Neural progenitor cell (in vitro differentiated cells): Measurements from ENCODE around the gene TSC2. TPM values are rescaled to one million over a fixed set of nuclear protein-coding genes. Genes with fewer than 3 reads are reported as not detected.

Experiments used
- DNase-seq: peaks from one replicate; pipeline ENCODE4 v3.0.0-alpha.2; 2016; ENCODE audit warnings: low spot score
- H2AFZ ChIP-seq: fragments of 200-600 bp; sonication (generic); replicated peaks from 2 replicates; pipeline ENCODE4 v1.6.1; 2016; ENCODE audit warnings: antibody characterized with exemption
- H3F3A ChIP-seq: fragments of 200-600 bp; sonication (generic); 2 replicates; pipeline ENCODE4 v1.6.1; 2016; ENCODE audit warnings: antibody characterized with exemption, low read depth
- H3K27ac ChIP-seq: fragments of 200-600 bp; sonication (generic); 2 replicates; pipeline ENCODE4 v1.5.1; 2016; ENCODE audit warnings: mild to moderate bottlenecking
- H3K27me3 ChIP-seq: fragments of 200-600 bp; sonication (generic); 2 replicates; pipeline ENCODE4 v1.6.1; 2016; ENCODE audit warnings: mild to moderate bottlenecking, moderate library complexity
- H3K36me3 ChIP-seq: fragments of 200-600 bp; sonication (generic); 2 replicates; pipeline ENCODE4 v1.5.1; 2016
- H3K4me1 ChIP-seq: fragments of 200-600 bp; sonication (generic); 2 replicates; pipeline ENCODE4 v1.6.1; 2016; ENCODE audit warnings: mixed run types
- H3K4me2 ChIP-seq: fragments of 200-600 bp; sonication (generic); 2 replicates; pipeline ENCODE4 v1.6.1; 2016
- H3K4me3 ChIP-seq: fragments of 200-600 bp; sonication (generic); 2 replicates; pipeline ENCODE4 v1.5.1; 2016
- H3K79me2 ChIP-seq: fragments of 200-600 bp; sonication (generic); 2 replicates; pipeline ENCODE4 v1.6.1; 2016; ENCODE audit warnings: low read depth
- H3K9ac ChIP-seq: fragments of 200-600 bp; sonication (generic); 2 replicates; pipeline ENCODE4 v1.6.1; 2016
- H3K9me3 ChIP-seq: fragments of 200-600 bp; sonication (generic); 2 replicates; pipeline ENCODE4 v1.5.1; 2016; ENCODE audit warnings: low read depth
- H4K20me1 ChIP-seq: fragments of 200-600 bp; sonication (generic); 2 replicates; pipeline ENCODE4 v1.6.1; 2016; ENCODE audit warnings: low read depth
- H3K27ac Mint-ChIP-seq: 3 replicates; pipeline ENCODE4 v1.8.0; 2021; ENCODE audit warnings: mixed read lengths
- H3K27me3 Mint-ChIP-seq: 2 replicates; pipeline ENCODE4 v1.8.0; 2022; ENCODE audit warnings: low read depth, mild to moderate bottlenecking, inconsistent platforms, moderate library complexity, mixed read lengths; ENCODE audit not compliant: insufficient read depth
- H3K36me3 Mint-ChIP-seq: 3 replicates; pipeline ENCODE4 v1.8.0; 2021; ENCODE audit warnings: mixed read lengths
- H3K4me1 Mint-ChIP-seq: 3 replicates; pipeline ENCODE4 v1.8.0; 2021; ENCODE audit warnings: mixed read lengths
- H3K4me3 Mint-ChIP-seq: 3 replicates; pipeline ENCODE4 v1.8.0; 2021; ENCODE audit warnings: mild to moderate bottlenecking, moderate library complexity, mixed read lengths
- H3K9me3 Mint-ChIP-seq: 3 replicates; pipeline ENCODE4 v1.8.0; 2020; ENCODE audit warnings: mixed read lengths
- EZH2 ChIP-seq: fragments of 200-600 bp; sonication (generic); IDR thresholded peaks from 2 replicates; pipeline ENCODE4 v1.6.1; 2017; ENCODE audit warnings: antibody characterized with exemption, mild to moderate bottlenecking, moderate library complexity
- EZH2phosphoT487 ChIP-seq: fragments of 200-600 bp; sonication (generic); IDR thresholded peaks from 2 replicates; pipeline ENCODE4 v1.6.1; 2017; ENCODE audit warnings: antibody characterized with exemption
- total RNA-seq: library from RNA; depleted of rRNA; stranded (reverse); fragments of >200 nt; gene quantifications from 2 replicates; pipeline ENCODE4 v1.2.3, GENCODE V29; 2015; ENCODE audit warnings: low replicate concordance
- TF ChIP-seq, protein P1 (sequence below): fragments of 200-600 bp; sonication (generic); IDR thresholded peaks from 2 replicates; pipeline ENCODE4 v1.5.1; 2017; ENCODE audit warnings: antibody characterized with exemption, mild to moderate bottlenecking

TSC2 gene
- total RNA-seq, 1 donor from 2014 or later, result 55.1 TPM

DNA sequence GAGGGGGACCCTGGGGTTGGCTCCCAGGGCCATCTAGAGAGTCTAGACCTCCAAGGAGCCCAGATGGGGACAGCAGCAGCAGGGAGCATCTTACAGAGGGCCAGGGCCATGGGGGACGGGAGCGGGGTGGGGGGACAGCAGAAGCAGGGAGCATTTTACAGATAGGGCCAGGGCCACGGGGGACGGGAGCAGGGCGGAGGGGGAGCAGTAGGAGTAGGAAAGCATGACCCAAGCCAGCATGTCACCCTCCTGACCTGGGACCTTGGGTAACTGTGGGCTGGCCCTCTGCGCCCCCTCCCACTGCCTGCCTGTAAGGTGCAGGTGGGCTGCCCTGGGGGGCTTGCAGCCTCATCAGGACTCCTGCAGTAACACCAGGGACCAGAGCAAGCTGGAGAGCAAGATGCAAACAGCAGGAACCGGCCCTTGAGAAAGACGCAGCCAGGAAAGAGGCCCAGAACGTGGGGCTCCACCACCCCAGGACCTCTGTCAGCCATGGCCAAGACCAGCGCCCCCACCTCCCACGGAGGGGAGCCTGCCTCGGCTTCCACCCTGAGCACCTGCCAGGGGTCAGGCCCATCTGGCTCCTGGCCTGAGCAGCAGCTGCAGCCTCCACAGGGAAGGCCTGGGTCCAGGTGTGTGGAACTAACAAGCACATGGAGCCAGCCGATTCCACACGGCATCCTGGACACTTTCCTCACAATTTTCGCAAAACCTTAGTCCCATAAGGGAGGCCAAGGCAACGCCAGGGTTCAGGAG, 40.5 kb upstream of the TSC2 start:
- H2AFZ ChIP-seq, result no peak overlapping the region
- peaks cover 30% of the 10 kb centered on the region for H3F3A ChIP-seq
- H3K4me2 ChIP-seq, result peak overlapping the region; percentile 89
- DNase-seq, result no peak
- no peak overlapping the region for H3K27ac ChIP-seq
- no peak overlapping the region for H3K27ac Mint-ChIP-seq
- TF ChIP-seq EZH2 (no peak), EZH2phosphoT487 (no peak)
- TF ChIP-seq, protein P1, sequence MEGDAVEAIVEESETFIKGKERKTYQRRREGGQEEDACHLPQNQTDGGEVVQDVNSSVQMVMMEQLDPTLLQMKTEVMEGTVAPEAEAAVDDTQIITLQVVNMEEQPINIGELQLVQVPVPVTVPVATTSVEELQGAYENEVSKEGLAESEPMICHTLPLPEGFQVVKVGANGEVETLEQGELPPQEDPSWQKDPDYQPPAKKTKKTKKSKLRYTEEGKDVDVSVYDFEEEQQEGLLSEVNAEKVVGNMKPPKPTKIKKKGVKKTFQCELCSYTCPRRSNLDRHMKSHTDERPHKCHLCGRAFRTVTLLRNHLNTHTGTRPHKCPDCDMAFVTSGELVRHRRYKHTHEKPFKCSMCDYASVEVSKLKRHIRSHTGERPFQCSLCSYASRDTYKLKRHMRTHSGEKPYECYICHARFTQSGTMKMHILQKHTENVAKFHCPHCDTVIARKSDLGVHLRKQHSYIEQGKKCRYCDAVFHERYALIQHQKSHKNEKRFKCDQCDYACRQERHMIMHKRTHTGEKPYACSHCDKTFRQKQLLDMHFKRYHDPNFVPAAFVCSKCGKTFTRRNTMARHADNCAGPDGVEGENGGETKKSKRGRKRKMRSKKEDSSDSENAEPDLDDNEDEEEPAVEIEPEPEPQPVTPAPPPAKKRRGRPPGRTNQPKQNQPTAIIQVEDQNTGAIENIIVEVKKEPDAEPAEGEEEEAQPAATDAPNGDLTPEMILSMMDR, result no peak
- H3K9me3 Mint-ChIP-seq, result no peaks in the 10 kb centered on the region
- H3K79me2 ChIP-seq, result peaks cover 52% of the 10 kb centered on the region
- H3K9me3 ChIP-seq, result no peaks in the 10 kb centered on the region
- H3K4me1 Mint-ChIP-seq, result peaks cover 34% of the 10 kb centered on the region
- peaks cover 62% of the 10 kb centered on the region for H4K20me1 ChIP-seq
- H3K9ac ChIP-seq, result no peak overlapping the region
- H3K4me3 Mint-ChIP-seq, result peak overlapping the region; percentile 88
- H3K27me3 Mint-ChIP-seq, result peaks cover 2% of the 10 kb centered on the region
- peaks cover 4% of the 10 kb centered on the region for H3K36me3 Mint-ChIP-seq
- H3K36me3 ChIP-seq, result no peaks in the 10 kb centered on the region
- H3K4me3 ChIP-seq, result no peak overlapping the region
- H3K27me3 ChIP-seq, result no peaks in the 10 kb centered on the region
- H3K4me1 ChIP-seq, result peaks cover 17% of the 10 kb centered on the region

DNA sequence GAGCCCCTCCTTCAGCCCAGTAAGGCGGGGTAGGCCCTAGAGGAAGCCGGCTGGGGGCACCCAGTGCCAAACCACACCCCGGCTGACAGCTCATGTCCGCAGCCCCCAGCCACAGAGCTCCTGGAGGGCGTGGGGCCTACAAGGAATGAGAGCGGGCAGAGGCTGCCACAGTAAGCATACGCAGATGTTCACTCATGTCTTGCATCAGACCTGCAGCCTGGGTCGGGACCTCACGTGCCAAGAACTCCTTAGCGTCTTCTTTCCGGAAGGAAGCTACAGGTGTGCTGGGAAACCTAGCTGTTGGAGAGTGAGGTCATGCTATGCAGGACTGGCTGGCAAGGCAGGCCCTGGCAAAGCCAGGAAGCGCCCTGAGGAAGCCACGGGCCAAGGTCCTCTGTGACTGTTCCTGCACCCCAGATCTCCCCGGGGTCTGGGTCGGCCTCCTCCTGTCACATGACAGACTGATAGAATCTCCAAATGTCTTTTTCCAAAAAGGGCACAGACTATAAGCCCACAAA, 39.7 kb upstream of the TSC2 start:
- H3F3A ChIP-seq, result peaks cover 30% of the 10 kb centered on the region
- peaks cover 60% of the 10 kb centered on the region for H4K20me1 ChIP-seq
- H3K4me1 Mint-ChIP-seq, result peaks cover 34% of the 10 kb centered on the region
- no peaks in the 10 kb centered on the region for H3K9me3 Mint-ChIP-seq
- no peak for DNase-seq
- H3K4me1 ChIP-seq, result peaks cover 17% of the 10 kb centered on the region
- peaks cover 2% of the 10 kb centered on the region for H3K27me3 Mint-ChIP-seq
- H3K4me3 Mint-ChIP-seq, result peak overlapping the region; percentile 88
- peaks cover 3% of the 10 kb centered on the region for H3K36me3 Mint-ChIP-seq
- TF ChIP-seq, protein P1, result no peak
- TF ChIP-seq EZH2phosphoT487 (no peak), EZH2 (no peak)
- H3K36me3 ChIP-seq, result no peaks in the 10 kb centered on the region
- H2AFZ ChIP-seq, result no peak overlapping the region
- H3K27ac Mint-ChIP-seq, result no peak overlapping the region
- H3K4me2 ChIP-seq, result peak overlapping the region; percentile 89
- H3K4me3 ChIP-seq, result peak overlapping the region; percentile 100
- H3K79me2 ChIP-seq, result peaks cover 51% of the 10 kb centered on the region
- H3K9me3 ChIP-seq, result no peaks in the 10 kb centered on the region
- H3K27me3 ChIP-seq, result no peaks in the 10 kb centered on the region
- H3K27ac ChIP-seq, result no peak overlapping the region
- peak overlapping the region; percentile 88 for H3K9ac ChIP-seq

DNA sequence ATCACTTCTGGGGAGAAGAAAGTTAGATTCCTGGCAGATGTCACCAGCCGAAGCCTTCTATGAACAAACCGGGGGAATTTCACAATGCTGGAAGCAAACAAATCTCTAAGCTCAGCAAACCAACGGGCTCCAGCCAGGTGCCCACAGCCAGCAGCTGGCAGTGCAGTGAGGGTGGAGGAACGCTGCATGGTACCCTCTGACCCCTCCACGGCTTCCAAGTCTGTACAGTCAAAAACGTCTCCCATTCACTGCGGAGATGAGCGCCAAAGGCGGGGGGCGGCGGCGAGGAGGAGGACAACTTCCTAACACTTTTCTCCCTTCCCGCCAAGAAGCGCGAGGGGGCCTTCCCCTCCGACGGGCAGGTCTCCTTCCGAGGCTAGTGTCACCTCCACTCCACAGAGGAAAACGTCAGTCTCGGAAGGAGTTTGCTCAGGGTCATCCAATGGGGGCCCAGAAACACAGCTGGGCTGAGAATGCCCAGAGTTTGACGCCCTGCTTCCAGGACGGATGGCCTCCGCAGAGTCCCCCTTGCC, 39.1 kb upstream of the TSC2 start:
- peaks cover 54% of the 10 kb centered on the region for H4K20me1 ChIP-seq
- H3K79me2 ChIP-seq, result peaks cover 45% of the 10 kb centered on the region

More for the DNA sequence above, 39.1 kb upstream of the TSC2 start:
- Mint-ChIP-seq H3K27me3 (peaks cover 2% of the 10 kb centered on the region), H3K36me3 (peaks cover 3% of the 10 kb centered on the region), H3K4me3 (peak overlapping the region; percentile 88), H3K9me3 (no peaks in the 10 kb centered on the region), H3K4me1 (peaks cover 34% of the 10 kb centered on the region), H3K27ac (no peak overlapping the region)
- H3F3A ChIP-seq, result peaks cover 30% of the 10 kb centered on the region
- H3K9me3 ChIP-seq, result no peaks in the 10 kb centered on the region
- H3K9ac ChIP-seq, result peak overlapping the region; percentile 88
- no peak overlapping the region for H2AFZ ChIP-seq
- H3K4me2 ChIP-seq, result peak overlapping the region; percentile 89
- no peak overlapping the region for H3K27ac ChIP-seq
- H3K4me3 ChIP-seq, result peak overlapping the region; percentile 100
- no peak for DNase-seq
- H3K27me3 ChIP-seq, result no peaks in the 10 kb centered on the region
- H3K4me1 ChIP-seq, result peaks cover 17% of the 10 kb centered on the region
- TF ChIP-seq EZH2phosphoT487 (no peak), EZH2 (no peak)
- TF ChIP-seq, protein P1, result no peak
- H3K36me3 ChIP-seq, result no peaks in the 10 kb centered on the region
